SH-SY5Y (cell line): ENCODE results near the gene SPATA25.

Source experiments
- GATA2 ChIP-seq: IDR thresholded peaks from 2 replicates; pipeline ENCODE4 v1.6.1; 2011; ENCODE audit warnings: mild to moderate bottlenecking, low read depth, low read length
- GATA3 ChIP-seq: IDR thresholded peaks from 2 replicates; pipeline ENCODE4 v1.6.1; 2011; ENCODE audit warnings: low read depth, mild to moderate bottlenecking, low read length, moderate library complexity

The SPATA25 gene

DNA sequence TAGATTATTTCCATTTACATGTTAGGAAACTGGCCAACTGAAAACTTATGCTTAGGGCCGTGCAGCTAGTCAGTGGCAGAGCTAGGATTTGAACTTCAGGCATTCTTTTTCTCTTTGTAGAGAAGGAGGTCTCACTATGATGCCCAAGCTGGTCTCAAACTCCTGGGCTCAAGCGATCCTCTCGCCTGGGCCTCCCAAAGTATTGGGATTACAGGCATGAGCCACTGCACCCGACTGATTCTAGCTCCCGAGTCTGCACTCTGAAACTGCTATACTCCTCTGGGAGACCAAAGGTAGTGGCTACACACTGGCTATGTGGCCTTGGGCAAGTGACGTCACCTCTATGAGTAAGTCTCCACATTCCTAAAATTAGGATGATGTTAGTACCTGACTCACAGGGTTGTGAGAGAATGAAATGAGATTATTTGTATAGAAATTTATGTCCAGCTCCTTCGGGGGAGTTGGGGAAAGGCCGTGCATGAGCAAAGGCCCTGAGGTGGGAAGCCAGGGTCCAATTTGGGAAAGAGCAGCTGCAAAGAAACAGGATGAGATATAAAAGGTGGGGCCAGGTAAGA, 18.2 kb upstream of the SPATA25 start:
- TF ChIP-seq GATA2 (no peak), GATA3 (no peak)

DNA sequence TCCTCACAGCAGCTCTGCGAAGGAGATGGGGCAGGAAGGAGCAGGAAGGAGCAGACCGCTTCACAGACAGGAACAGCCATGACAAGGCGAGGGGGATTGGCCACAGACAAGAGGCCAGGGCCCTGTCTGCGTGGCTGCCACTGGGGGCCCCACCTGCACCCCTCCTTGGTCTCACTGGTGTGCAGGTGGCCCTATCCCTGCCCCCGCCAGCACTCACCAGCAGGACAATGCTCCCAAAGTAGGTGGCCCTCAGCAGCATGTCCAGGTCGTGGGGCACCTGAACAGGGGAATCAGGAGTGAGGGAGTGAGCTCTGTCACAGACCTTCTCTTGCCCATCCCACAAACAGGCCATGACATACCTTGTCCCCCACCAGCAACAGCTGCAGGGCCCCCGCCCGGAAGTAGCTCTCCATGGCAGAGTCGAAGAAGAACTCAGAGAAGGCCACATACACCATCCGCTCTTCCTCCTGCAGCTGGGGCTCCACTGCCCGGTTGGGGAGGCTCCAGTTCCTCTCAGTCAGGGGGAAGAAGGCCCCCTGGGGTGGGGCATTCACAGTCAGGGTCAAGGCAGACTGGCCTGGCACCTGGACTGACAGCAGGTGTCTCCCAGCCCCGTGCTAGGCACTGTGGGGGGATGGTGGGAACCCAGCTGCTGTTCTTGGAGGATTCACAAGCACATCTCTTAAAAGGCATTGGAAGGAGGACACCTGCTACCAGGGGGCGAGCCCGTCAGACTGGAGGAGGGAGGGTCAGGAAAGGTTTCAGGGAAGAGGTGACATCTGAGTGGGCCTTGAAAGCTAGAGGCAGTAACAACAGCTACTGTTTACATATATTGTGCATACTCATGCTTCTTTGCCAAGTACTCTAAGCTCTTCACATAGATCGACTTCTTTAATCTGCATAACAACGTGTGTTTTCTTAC, 17.4 kb upstream of the SPATA25 start:
- TF ChIP-seq GATA2 (no peak), GATA3 (no peak)

DNA sequence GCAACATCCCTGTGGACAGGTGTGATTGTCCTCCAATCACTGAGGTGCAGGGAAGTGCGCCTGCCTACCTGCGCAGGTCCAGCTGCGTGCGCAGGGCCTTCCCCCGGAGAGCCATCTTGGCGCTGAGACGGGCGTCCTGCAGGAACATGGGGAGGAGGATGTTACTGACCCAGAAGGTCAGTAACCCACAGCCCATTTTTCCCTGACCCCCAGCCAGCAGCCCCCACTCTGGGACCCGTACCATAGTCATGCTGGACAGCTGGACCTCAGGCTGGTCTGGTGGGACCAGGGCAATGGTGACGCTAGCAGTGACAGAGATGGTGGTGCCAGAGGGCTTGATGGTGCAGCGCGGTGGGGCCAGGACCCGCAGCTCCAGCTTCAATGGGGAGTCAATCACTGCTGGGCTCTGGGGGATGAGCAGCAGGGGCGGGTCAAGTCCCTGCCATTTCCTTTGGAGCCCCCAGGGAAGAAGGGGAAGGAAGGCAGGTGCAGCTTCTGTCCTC, 14.8 kb upstream of the SPATA25 start:
- TF ChIP-seq GATA3 (no peak), GATA2 (no peak)

DNA sequence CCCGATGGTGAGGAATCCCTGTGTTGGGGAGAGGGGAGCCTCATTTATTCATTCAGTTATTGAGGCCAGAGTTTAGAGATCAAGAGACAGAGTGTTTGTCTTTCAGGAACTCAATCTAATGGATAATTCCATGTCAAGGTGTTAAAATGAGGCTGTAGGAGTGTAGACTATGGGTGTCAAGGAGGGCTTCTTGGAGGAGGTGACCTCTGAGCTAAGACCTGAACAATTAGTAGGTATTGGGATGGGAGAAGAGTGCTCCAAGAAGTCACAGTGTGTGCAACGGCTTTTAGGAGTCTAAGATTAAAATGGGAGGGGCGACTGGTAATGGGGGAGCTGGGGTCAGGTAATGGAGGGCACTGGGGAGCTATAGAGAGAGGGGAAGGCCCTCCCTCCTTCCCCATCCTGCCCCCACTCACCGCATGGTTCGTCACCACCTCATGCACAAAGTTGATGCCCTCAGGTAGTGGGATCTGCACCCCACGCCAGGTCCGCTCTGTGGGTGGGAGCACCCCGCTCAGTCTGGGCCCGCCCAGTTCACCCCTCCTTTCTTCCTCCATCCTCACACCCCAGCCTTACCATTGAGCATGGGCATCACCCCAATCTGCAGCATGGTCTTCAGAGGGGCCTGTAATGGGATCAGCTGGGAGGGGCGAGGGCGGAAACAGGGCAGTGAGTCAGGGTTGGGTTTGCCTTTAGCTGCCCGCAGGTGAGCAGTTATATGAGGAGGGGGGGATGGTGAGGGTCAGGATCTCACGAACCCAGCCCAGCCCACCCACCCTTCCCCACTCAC, 11.8 kb upstream of the SPATA25 start:
- TF ChIP-seq GATA2 (no peak), GATA3 (no peak)

DNA sequence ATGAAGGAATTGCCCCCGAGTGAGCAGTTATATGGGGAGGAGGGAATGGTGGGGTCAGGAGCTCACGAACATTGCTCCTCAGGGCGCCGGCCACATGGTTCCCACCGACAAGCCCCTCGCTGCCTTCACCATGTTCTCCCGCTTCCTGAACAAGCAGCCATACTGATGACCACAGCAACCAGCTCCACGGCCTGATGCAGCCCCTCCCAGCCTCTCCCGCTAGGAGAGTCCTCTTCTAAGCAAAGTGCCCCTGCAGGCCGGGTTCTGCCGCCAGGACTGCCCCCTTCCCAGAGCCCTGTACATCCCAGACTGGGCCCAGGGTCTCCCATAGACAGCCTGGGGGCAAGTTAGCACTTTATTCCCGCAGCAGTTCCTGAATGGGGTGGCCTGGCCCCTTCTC, 10.9 kb upstream of the SPATA25 start:
- TF ChIP-seq GATA2: no peak
- TF ChIP-seq GATA3: no peak

DNA sequence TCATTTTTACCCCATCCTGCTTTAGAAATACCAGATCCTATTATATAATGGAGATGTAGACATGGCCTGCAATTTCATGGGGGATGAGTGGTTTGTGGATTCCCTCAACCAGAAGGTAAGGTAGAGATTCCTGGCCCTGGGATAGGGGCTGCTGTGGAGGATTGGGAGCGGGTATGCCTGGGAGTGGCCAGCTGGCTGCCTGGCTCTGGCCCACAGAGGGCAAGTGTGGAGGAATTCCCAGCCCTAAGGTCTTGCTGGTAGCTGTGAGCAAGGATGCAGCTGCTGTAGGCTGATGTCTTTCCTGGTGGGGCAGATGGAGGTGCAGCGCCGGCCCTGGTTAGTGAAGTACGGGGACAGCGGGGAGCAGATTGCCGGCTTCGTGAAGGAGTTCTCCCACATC, 10.3 kb upstream of the SPATA25 start:
- TF ChIP-seq GATA2 (no peak), GATA3 (no peak)

DNA sequence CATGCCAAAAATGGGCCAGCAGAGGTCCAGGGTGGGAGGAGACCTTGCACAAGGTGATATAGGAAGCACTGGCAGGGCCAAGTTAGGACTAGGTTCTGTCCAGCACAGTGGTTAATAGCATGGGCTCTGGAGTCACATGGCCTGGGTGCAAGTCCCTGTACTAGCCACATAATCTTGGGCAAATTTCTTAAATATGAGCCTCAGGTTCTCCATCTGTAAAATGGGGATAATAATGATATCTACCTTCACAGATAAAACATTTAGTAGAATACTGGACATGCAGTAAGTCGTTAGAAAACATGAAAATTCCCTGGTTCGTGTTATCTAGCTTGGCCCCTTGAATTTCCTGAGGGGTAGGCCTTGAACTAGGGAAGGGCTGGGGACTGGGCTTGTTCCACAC, 9.9 kb upstream of the SPATA25 start:
- no peak for TF ChIP-seq GATA2
- no peak for TF ChIP-seq GATA3

DNA sequence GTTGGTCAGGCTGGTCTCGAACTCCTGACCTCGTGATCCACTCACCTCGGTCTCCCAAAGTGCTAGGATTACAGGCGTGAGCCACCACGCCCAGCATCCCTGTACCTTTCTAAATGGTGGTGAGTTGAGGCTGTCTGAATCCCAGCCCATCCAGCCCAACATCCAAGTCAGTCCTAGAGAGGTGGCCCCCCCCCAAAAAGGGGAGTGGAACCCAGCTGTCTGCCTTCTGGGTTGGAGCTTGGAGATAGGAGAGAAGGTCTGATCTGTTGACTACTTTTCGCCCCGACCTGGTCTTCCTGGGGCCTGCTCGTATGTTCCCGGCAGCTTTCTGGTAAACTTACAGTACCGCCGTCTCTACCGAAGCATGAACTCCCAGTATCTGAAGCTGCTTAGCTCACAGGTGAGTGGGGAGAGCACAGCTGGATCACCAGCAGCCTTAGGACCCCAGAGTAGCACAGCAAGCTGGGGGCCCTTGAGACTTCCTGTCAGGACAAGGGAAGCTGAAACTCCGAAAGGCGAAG, 9.3 kb upstream of the SPATA25 start:
- TF ChIP-seq GATA3 (no peak), GATA2 (no peak)

DNA sequence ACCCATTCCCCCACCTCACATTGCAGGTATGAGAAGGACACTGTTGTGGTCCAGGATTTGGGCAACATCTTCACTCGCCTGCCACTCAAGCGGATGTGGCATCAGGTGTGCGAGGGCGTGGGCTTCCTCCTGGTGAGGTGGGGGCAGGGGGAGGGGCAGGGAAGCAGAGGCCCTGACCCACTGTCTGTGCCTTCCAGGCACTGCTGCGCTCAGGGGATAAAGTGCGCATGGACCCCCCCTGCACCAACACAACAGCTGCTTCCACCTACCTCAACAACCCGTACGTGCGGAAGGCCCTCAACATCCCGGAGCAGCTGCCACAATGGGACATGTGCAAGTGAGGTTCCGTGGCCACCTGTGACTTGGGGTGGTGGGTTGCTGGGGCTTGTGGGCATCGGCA, 7.4 kb upstream of the SPATA25 start:
- TF ChIP-seq GATA2: no peak
- no peak for TF ChIP-seq GATA3

DNA sequence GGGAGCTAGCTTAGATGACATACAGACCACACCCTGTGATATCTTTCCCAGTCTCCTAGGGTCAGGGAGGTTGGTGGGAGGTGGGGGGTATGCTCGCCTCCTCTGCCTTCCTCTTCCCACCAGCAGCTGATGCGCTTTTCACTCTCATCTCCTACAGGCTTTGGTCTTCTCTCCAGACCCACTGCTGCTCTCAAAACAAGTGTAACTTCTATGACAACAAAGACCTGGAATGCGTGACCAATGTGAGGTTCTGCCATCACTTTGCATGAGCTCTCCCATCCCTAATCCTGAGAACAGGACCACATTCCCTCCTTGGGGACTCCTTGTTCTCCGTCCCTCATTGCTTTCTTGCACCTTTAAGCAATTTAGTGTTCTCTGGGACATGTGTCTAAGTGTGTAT, 6.4 kb upstream of the SPATA25 start:
- TF ChIP-seq GATA3 (no peak), GATA2 (no peak)

DNA sequence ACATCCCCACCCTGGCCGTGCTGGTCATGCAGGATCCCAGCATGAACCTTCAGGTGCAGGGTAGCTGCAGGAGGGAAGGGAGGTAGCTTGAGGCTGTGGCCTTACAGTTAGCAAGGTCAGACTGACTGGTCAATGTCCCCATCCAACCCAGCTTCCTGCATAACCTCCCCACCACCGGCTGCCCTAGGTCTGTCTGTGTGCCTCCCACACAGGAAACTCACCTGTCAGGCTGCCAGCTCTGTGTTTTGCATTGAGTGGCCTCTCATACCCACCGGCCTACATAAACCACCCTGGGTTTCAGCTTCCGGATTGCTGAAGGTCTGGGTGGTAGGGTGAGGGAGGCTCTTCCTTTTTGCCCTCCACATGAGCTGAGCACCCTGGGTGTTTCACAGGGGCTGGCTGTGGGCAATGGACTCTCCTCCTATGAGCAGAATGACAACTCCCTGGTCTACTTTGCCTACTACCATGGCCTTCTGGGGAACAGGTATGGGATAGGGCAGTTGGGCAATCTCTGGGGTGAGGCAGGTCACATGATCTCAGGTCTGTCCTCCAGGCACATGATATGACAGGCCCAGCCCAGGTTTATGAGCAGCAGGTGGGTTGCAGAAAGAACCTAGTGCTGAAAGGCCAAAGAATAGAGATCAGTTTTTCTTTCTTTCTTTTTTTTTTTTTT, 5.5 kb upstream of the SPATA25 start:
- TF ChIP-seq GATA3 (no peak), GATA2 (no peak)

DNA sequence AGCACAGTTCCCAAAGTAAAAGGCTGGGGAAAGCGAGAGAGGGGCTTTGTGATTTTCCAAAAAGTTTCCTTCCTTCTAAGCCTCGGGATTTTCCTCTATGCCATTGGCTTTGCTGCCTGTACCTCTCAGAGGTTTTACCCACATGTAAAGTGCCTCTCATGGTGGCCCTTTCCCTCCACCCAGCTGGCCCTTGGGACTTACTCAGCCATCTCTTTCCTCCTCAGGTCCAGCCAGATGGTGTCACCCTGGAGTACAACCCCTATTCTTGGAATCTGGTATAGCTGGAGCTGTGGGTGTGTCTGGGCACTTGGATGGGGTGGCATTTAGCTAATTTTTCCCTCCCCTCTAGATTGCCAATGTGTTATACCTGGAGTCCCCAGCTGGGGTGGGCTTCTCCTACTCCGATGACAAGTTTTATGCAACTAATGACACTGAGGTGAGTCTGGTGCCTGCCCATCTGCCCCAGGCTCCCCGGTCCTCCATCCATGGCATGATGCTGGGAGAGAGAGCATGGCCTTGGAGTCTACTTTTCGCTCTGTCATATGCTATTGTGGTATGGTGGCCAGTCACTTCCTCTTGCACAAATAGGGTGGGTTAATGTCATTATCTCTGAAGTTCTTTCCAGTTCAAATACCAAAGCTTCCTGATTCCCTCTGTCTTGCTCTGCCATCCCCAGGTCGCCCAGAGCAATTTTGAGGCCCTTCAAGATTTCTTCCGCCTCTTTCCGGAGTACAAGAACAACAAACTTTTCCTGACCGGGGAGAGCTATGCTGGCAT, 4.8 kb upstream of the SPATA25 start:
- TF ChIP-seq GATA3: no peak
- no peak for TF ChIP-seq GATA2

DNA sequence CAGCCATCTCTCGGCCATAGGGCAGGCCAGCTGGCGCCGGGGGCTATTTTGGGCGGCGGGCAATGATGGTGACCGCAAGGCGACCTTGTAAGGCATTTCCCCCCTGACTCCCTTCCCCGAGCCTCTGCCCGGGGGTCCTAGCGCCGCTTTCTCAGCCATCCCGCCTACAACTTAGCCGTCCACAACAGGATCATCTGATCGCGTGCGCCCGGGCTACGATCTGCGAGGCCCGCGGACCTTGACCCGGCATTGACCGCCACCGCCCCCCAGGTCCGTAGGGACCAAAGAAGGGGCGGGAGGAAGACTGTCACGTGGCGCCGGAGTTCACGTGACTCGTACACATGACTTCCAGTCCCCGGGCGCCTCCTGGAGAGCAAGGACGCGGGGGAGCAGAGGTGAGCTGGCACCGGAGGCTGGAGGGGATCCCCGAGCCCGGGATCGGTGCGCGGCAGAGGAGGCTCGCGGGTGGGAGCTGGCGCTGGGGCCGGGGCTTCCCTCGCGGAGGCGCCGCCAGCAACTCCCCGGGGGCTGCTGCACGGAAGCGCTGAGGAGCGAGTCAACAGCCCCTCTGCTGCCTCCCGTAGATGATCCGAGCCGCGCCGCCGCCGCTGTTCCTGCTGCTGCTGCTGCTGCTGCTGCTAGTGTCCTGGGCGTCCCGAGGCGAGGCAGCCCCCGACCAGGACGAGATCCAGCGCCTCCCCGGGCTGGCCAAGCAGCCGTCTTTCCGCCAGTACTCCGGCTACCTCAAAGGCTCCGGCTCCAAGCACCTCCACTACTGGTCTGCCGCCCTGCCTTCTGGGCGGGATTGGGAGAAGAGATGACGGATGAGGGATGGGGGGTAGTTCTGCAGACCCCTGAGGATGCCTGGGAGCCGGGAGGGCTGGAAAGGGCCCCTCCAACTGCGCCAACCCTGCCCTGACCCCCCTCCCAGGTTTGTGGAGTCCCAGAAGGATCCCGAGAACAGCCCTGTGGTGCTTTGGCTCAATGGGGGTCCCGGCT, 3.9 kb upstream of the SPATA25 start, which contains the start of the genes CTSA and NEURL2:
Gene CTSA, plus strand, starts transcription at position 351 of the 999 bp plus-strand sequence. Its CDS starts 234 bp downstream, at position 585.
Gene NEURL2, minus strand, starts transcription at position 224 of the 999 bp plus-strand sequence. Its CDS starts 217 bp downstream, at position 7.
- TF ChIP-seq GATA3: no peak
